GM23338 (cell line): ENCODE measurements around the gene GTPBP4.

Experiments
- CREB1 ChIP-seq: fragments of 250-450 bp; sonication (Bioruptor Pico); IDR thresholded peaks from 2 replicates; pipeline ENCODE4 v1.5.0; 2020; ENCODE audit warnings: low read depth, mild to moderate bottlenecking, moderate library complexity
- EZH2 ChIP-seq: fragments of 200-600 bp; sonication (generic); IDR thresholded peaks from one replicate; pipeline ENCODE4 v1.8.0; 2017; ENCODE audit warnings: antibody characterized with exemption, mild to moderate bottlenecking, low read depth; ENCODE audit not compliant: unreplicated experiment
- EZH2phosphoT487 ChIP-seq: fragments of 200-600 bp; sonication (generic); IDR thresholded peaks from one replicate; pipeline ENCODE4 v1.8.1; 2018; ENCODE audit warnings: antibody characterized with exemption; ENCODE audit not compliant: unreplicated experiment
- JUNB ChIP-seq: IDR thresholded peaks from one replicate; pipeline ENCODE4 v1.6.1; 2016; ENCODE audit warnings: antibody characterized with exemption; ENCODE audit not compliant: unreplicated experiment
- POLR2AphosphoS5 ChIP-seq: IDR thresholded peaks from 2 replicates; pipeline ENCODE4 v1.6.1; 2016; ENCODE audit warnings: antibody characterized with exemption, low read depth
- ZNF331 ChIP-seq: fragments of 250-450 bp; sonication (Bioruptor Pico); IDR thresholded peaks from 2 replicates; pipeline ENCODE4 v1.5.0; 2020; ENCODE audit warnings: low read depth, mild to moderate bottlenecking, moderate library complexity
- TF ChIP-seq, protein P1 (sequence below): IDR thresholded peaks from one replicate; pipeline ENCODE4 v1.6.1; 2018; ENCODE audit warnings: antibody characterized with exemption; ENCODE audit not compliant: unreplicated experiment
- TF ChIP-seq, protein P2 (sequence below), 2 experiments: fragments of 200-600 bp in 1 of 2; sonication (generic) in 1 of 2; conservative IDR thresholded peaks; 2 replicates each; pipeline versions ENCODE4 v1.5.1 to v1.6.1; 2016 to 2017; ENCODE audit warnings: antibody characterized with exemption in 2 of 2, low read depth in 2 of 2, mild to moderate bottlenecking in 2 of 2, moderate library complexity in 1 of 2
- TF ChIP-seq, protein P3 (sequence below): IDR thresholded peaks from 2 replicates; pipeline ENCODE4 v1.6.1; 2016; ENCODE audit warnings: antibody characterized with exemption

DNA sequence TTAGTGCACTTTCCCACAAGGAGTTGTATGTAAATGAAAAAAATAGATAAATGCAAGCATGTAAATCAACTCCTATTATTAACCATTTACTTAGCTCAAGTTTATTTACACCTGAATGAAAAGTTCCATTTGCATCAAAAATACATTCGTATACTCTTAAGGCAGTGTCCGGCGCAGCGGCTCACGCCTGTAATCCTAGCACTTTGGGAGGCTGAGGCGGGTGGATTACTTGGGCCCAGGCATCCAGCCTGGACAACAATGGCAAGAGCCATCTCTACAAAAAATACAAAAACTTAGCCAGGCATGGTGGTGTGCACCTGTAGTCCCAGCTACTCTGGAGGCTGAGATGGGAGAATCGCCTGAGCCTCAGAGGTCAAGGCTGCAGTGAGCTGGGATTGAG is 41.6 kb downstream of the GTPBP4 start:
- TF ChIP-seq, protein P1, sequence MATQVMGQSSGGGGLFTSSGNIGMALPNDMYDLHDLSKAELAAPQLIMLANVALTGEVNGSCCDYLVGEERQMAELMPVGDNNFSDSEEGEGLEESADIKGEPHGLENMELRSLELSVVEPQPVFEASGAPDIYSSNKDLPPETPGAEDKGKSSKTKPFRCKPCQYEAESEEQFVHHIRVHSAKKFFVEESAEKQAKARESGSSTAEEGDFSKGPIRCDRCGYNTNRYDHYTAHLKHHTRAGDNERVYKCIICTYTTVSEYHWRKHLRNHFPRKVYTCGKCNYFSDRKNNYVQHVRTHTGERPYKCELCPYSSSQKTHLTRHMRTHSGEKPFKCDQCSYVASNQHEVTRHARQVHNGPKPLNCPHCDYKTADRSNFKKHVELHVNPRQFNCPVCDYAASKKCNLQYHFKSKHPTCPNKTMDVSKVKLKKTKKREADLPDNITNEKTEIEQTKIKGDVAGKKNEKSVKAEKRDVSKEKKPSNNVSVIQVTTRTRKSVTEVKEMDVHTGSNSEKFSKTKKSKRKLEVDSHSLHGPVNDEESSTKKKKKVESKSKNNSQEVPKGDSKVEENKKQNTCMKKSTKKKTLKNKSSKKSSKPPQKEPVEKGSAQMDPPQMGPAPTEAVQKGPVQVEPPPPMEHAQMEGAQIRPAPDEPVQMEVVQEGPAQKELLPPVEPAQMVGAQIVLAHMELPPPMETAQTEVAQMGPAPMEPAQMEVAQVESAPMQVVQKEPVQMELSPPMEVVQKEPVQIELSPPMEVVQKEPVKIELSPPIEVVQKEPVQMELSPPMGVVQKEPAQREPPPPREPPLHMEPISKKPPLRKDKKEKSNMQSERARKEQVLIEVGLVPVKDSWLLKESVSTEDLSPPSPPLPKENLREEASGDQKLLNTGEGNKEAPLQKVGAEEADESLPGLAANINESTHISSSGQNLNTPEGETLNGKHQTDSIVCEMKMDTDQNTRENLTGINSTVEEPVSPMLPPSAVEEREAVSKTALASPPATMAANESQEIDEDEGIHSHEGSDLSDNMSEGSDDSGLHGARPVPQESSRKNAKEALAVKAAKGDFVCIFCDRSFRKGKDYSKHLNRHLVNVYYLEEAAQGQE, result no peak
- TF ChIP-seq, protein P2, sequence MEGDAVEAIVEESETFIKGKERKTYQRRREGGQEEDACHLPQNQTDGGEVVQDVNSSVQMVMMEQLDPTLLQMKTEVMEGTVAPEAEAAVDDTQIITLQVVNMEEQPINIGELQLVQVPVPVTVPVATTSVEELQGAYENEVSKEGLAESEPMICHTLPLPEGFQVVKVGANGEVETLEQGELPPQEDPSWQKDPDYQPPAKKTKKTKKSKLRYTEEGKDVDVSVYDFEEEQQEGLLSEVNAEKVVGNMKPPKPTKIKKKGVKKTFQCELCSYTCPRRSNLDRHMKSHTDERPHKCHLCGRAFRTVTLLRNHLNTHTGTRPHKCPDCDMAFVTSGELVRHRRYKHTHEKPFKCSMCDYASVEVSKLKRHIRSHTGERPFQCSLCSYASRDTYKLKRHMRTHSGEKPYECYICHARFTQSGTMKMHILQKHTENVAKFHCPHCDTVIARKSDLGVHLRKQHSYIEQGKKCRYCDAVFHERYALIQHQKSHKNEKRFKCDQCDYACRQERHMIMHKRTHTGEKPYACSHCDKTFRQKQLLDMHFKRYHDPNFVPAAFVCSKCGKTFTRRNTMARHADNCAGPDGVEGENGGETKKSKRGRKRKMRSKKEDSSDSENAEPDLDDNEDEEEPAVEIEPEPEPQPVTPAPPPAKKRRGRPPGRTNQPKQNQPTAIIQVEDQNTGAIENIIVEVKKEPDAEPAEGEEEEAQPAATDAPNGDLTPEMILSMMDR (conservative IDR thresholded peaks at IDR 0.05; ENCODE audit: low read depth in 2 of 2), result no peak
- TF ChIP-seq EZH2phosphoT487 (no peak), POLR2AphosphoS5 (no peak), EZH2 (no peak), ZNF331 (CRISPR knock-in tag) (no peak), CREB1 (CRISPR knock-in tag) (no peak), JUNB (no peak)
- TF ChIP-seq, protein P3, sequence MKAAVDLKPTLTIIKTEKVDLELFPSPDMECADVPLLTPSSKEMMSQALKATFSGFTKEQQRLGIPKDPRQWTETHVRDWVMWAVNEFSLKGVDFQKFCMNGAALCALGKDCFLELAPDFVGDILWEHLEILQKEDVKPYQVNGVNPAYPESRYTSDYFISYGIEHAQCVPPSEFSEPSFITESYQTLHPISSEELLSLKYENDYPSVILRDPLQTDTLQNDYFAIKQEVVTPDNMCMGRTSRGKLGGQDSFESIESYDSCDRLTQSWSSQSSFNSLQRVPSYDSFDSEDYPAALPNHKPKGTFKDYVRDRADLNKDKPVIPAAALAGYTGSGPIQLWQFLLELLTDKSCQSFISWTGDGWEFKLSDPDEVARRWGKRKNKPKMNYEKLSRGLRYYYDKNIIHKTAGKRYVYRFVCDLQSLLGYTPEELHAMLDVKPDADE, result no peak
